ENCODE measurements around the gene DDX51.

DNA sequence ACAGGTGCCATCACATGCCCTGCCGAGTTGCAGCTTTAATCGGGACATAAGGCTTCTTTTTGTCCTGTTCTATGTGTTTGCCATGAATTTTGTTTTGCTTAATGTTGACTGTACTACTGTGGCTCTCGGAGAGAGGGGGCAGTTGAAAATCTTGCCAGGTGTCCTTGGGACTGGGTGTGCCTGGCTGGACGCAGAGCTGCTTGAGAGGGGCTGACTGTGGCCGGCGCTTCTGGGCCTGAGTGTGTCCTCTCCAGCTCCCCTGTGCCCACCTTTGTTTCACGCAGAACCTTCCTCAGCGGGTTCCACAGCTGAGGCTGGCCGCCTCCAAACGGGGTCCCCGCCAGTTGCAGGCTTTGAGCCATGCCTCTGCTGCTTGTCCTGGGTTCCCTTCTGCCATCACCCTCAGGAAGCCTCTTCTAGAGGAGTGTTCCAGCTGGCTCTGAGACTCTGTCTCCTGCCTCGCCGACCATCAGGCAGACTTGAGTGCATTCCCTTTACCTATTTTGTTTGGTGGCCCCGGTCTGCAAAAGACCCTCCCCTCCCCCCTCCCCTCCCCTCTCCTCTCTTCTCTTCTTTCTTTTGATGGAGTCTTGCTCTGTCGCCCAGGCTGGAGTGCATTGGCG, 49.7 kb downstream of the DDX51 start:
- TF ChIP-seq OSR1 (CRISPR knock-in tag; IDR thresholded peaks at IDR 0.05) (no peak), PATZ1 (CRISPR knock-in tag; IDR thresholded peaks at IDR 0.05; ENCODE audit: borderline replicate concordance) (no peak), ARNTL (CRISPR knock-in tag; IDR thresholded peaks at IDR 0.05; ENCODE audit: borderline replicate concordance, low read depth) (no peak), ZC3H10 (CRISPR knock-in tag; IDR thresholded peaks at IDR 0.05) (no peak), ISL1 (CRISPR knock-in tag; IDR thresholded peaks at IDR 0.05) (no peak), ZNF565 (CRISPR knock-in tag; conservative IDR thresholded peaks at IDR 0.05; ENCODE audit: low read depth) (no peak), RARB (CRISPR knock-in tag; IDR thresholded peaks at IDR 0.05) (no peak)
- TF ChIP-seq, protein P1, sequence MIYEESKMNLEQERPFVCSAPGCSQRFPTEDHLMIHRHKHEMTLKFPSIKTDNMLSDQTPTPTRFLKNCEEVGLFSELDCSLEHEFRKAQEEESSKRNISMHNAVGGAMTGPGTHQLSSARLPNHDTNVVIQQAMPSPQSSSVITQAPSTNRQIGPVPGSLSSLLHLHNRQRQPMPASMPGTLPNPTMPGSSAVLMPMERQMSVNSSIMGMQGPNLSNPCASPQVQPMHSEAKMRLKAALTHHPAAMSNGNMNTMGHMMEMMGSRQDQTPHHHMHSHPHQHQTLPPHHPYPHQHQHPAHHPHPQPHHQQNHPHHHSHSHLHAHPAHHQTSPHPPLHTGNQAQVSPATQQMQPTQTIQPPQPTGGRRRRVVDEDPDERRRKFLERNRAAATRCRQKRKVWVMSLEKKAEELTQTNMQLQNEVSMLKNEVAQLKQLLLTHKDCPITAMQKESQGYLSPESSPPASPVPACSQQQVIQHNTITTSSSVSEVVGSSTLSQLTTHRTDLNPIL (CRISPR knock-in tag; IDR thresholded peaks at IDR 0.05; ENCODE audit: low read depth), result no peak
- TF ChIP-seq, protein P2, sequence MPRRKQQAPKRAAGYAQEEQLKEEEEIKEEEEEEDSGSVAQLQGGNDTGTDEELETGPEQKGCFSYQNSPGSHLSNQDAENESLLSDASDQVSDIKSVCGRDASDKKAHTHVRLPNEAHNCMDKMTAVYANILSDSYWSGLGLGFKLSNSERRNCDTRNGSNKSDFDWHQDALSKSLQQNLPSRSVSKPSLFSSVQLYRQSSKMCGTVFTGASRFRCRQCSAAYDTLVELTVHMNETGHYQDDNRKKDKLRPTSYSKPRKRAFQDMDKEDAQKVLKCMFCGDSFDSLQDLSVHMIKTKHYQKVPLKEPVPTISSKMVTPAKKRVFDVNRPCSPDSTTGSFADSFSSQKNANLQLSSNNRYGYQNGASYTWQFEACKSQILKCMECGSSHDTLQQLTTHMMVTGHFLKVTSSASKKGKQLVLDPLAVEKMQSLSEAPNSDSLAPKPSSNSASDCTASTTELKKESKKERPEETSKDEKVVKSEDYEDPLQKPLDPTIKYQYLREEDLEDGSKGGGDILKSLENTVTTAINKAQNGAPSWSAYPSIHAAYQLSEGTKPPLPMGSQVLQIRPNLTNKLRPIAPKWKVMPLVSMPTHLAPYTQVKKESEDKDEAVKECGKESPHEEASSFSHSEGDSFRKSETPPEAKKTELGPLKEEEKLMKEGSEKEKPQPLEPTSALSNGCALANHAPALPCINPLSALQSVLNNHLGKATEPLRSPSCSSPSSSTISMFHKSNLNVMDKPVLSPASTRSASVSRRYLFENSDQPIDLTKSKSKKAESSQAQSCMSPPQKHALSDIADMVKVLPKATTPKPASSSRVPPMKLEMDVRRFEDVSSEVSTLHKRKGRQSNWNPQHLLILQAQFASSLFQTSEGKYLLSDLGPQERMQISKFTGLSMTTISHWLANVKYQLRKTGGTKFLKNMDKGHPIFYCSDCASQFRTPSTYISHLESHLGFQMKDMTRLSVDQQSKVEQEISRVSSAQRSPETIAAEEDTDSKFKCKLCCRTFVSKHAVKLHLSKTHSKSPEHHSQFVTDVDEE (CRISPR knock-in tag; IDR thresholded peaks at IDR 0.05), result no peak

Data from SK-N-SH treated with all-trans-retinoic acid at 6 μM for 48 hours (cell line).